GM18861 (cell line): Measurements from ENCODE around the gene ZFX.

Source experiments
- ATAC-seq: cut with Tn5 transposase; IDR thresholded peaks from one replicate; pipeline ENCODE4 v1.9.1; 2021; ENCODE audit not compliant: unreplicated experiment

ZFX gene

DNA sequence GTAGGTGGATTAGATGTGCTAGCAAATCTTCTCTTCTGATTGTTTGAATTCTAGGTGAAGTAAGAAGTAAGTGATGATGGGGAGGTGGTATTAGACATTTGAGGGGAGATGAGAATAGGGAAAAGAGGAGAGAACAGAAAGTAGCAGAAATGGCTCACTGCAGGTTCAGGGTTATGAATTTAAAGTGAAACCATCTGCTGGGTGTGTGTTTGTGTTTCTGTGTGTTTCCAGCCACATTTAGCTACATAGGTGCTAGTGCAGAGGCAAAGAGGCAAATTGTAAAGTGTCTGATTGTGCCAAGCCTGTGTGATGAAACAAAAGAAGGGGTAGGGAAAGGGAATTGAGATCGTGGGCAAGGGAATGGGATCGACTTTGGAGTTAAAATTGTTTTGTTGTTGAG is 50.6 kb downstream of the ZFX start:
- no peak for ATAC-seq

DNA sequence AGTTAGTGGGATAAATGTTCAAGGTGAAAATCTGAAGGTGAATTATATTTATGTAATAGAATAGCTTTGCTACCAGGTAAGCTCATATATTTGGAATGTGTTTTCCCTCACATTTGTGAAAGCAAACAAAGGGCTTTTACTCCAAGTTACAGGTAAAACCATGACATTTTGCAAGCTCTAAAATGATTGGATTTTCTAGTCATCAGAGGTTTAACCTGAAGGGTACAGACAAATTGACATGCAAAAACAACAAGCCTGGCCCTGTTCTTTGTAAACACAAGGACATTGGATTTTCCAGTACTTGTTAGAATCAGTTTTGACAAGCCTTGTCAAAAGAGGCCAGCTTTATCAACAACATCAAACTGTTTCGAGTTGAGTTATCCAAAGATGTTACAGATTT is 51.7 kb downstream of the ZFX start:
- no peak for ATAC-seq

DNA sequence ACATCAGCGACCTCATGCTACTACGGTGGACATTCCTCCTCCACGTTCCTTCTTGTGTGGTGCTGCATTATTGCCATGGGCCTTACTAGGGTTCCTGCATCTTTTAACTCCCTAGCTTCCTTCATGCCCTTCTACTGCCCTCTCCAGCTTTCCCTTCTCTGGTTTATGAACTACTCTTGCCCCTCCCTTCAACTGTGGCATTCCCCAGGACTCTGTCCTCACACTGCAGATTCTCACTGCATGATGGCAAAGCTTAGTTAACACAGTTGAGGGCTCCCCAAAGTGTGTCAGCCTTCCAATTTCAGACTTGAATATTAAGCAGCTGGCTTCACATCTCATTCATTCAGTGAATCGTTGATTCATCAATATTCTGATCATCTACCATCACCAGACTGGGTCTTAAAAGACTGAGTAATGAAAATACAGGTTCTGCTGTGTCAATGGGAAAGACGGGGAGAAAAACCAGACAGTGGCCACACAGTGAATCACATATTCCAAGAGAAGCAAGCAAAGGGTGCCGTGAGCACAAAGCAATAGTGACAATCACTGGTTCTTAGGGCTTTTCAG is 53.0 kb downstream of the ZFX start:
- no peak for ATAC-seq

DNA sequence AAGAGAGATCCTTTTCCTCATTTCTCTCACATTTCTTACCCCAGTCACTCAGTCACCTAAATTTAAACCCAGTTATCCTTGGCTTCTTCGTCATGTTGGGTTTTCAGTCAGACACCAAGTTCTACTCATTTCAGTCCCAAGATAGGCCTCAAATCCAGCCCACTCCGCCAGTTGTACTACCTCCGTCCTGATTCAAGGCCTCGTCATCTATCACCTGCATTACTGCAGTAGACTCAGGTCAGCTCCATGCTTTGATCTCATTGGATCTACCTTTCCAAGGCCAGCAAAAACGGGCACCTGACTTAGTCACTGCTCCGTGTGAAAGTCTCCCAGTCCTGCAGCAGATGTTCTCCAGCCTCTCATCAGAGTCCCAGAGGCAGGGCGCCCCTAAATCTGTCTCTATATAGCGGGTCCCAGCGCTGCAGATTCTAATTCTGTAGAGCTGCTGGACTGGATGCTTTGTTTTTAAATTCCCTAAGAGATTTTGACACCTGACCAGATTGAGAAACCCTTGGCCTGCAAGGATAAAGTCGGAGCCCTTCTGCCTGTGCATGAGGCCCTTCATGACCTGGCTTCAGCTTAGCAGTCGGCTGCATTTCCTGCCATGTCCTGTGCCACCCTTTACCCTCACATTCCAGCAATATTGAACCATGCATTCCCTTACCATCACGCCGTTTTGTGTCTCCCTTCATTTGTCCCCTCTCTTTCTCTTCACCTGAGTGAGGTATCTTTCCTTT is 53.7 kb downstream of the ZFX start:
- ATAC-seq, result no peak

DNA sequence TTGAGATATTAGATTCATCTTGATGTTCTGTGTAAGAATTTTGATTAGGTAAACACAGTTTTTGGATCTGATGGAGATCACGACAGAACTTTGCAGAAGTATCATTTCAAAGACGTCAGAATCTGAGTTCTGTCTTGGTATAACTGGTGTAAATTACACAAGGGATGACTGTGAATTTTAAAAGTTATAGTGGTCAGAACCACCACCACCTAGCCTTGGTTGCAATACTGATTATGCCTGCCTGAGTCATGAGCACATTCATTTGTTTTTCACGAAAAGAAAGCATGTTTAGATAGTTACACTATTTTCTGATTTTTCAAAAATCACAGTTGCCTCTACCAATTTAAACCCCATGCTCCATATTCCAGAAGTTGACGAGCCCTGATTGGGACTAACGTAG is 54.8 kb downstream of the ZFX start:
- no peak for ATAC-seq

DNA sequence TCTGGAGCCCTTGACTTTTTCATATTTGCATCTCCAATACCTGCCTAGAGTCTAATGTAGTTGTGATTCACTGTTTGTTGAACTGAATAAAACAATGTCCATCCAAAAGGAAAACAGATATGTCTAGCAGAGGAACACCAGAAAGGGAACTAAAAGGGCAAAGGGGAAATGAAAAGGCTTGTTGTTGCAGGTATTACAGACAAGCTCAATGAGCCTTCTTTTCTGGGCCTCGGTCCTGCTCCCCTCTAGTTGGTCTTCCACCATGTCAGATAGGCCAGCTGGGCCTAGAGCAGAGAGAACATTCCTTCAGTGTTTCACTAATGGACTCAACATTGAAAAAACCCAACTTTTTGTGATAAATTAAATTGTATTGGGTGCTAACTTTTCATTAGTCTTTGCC is 55.4 kb downstream of the ZFX start:
- ATAC-seq, result no peak

DNA sequence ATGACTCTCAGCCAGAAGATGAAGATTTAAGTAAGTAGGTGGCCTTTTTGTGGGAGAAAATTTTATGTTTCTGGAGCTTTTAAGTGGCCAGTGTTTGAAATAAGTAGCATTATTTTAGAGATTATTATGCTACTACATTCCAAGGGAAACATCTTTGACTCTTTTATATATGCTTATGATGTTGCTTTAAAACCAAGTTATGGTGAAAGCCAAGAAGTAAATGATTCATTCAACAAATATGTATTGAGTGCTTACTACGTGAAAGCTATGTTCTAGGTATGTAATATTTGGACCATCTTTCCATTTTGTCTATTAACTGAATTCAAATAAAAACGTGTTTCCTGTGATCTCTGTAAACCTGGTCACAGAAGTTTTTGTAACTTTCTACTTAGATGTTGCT is 58.3 kb downstream of the ZFX start:
- ATAC-seq, result no peak

DNA sequence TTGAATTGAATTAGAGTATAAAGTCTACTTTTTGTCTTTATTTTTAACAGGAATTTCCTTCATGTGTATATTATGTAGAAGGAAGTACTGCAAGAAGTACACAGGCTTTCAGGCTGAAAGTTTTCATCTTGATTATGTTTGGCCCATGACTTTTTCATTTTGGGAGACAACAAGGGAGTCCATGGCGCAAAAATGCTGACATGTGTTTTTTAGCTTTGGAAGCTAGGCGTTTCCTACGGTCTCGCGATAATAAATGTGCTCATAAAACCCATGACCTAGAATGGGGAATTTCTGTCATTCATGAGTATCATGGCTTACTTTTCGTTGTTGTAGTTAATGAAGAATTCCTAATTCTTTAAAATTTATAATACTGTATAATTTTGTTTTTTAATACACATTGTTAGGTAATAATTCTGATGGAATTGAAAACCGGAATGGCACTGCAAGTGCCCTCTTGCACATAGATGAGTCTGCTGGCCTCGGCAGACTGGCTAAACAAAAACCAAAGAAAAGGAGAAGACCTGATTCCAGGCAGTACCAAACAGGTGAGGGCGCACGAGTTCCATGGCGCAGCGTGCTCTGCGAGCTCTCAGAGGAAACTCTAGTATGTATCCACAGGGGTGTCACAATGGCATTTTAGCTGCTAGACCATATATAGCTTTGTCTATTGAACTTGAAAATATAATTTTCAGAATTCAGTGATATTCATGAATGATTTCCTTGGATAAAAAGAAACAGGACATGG is 59.1 kb downstream of the ZFX start:
- ATAC-seq, result no peak

DNA sequence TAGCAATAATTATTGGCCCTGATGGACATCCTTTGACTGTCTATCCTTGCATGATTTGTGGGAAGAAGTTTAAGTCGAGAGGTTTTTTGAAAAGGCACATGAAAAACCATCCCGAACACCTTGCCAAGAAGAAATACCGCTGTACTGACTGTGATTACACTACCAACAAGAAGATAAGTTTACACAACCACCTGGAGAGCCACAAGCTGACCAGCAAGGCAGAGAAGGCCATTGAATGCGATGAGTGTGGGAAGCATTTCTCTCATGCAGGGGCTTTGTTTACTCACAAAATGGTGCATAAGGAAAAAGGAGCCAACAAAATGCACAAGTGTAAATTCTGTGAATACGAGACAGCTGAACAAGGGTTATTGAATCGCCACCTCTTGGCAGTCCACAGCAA is 60.7 kb downstream of the ZFX start:
- ATAC-seq, result no peak

DNA sequence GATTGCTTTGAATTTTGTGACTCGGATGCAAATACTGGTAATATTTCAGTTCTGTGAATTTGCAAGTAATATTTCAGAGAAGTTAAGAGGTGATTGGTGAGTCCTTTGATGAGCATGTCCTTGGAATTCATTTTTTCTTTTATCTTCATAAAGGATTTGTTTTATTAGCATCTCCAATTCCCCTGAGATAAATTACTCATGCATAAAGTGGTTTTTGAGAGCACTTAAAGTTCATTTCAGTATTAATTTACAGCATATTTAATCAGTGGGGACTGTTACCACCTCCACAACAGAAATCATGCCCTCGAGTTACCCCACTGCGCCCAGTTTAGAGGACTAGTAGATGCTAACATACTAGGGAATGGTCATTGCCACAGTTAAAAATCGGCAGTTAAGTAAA is 65.0 kb downstream of the ZFX start:
- no peak for ATAC-seq

DNA sequence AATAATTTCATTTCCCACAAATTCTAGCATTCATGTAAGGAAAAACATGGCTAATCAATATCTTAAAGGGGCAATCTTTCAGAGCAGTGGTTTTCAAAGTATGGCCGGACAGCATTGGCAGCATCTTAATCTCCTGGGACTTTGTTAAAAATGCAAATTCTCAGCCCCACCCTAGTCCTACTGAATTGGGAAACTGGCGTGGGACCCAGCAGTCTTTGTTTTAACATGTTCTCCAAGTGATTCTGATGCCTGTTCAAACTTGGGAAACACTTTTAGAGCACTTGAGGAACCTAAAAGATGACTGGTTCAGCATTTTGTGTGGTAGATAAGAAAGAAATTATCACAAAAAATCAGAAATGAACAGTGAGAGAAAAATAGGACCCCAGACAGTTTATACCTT is 65.7 kb downstream of the ZFX start:
- ATAC-seq, result no peak

DNA sequence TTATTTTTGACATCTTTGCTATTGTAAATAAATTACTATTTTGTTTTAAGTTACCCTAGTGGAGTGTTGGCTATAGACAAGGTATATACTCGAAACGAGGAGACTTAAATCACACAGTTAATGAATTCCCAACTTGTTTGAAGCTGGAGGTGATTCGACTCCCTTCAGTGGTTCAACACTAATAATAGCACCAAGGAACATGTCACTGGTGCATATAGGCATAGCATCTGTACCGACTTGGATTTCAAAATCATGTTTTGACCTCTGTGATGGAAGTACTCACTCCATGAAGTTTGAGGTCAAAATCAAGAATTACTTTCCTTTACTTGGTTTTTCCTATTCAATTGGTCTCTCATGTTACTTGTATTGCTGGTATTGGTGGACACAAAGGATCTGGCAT is 66.5 kb downstream of the ZFX start:
- no peak for ATAC-seq

DNA sequence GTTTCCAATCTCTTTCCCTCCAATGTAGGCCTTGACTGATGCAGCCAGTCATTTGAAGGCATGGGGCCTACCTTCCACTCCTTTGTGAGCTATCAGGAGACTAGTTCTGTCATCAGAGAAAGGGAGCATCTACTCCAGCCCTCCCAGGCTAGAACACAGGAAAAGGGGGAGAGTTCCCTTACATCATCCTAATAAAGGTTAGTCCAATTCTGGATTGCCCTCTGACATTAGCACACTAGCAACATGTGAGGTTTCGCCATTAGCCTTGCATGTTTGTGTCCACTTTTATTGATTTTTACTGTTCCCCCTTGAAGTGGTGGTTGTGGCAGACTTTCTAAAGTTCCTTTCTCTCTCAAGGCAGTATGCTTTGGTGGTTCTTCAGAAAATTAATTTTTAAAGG is 67.3 kb downstream of the ZFX start:
- no peak for ATAC-seq

DNA sequence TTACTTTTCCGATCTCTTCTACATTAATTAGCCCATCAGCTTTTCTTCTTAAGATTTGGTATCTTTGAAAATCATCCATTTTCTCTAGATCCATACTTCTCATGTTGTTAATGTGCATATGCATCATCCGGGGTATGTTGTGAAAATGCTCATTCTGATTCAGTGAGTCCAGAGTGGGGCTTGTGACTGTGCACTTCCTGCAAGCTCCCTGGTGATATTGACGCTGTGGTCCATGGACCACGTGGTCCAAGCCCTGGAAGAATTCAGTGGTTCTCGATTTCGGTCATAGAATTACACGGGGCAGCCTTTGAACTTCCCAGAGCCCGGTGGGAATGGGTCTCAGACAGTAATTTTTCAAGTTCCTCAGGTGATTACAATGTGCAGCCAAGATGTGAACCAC is 69.8 kb downstream of the ZFX start:
- ATAC-seq, result no peak

DNA sequence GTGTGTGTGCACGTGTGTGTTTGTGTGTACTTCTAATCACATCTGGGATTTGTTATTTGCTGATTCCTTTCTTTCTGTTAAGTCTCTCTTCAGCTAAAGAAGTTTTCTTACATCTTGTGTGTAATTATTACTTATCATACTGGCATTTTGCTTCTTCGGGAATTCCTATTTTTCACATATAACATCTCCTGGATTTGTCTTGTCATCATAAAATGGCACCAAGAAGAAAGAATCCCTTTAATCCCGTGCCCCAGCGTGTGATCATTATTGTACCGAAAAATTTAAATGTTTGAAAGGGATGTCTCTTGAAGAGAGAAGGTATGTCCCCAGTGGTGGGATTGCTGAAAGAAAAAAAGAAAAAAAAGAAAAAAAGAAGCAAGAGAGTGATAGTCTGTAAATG is 72.3 kb downstream of the ZFX start:
- no peak for ATAC-seq

DNA sequence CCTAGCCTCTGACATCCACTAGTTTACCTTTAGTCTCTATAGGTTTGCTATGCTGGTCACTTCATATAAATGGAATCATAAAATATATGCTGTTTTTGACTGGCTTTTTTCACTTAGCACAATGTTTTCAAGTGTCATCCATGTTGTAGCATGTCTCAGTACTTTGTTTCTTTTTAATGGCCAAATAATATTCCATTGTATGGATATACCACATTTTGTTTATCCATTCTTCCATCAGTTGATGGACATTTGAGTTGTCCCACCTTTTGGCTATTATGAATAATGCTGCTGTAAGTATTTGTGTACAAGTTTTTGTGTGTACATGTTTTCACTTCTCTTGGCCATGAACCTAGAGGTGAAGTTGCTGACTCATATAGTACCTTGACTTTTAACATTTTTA is 75.7 kb downstream of the ZFX start:
- ATAC-seq, result no peak

DNA sequence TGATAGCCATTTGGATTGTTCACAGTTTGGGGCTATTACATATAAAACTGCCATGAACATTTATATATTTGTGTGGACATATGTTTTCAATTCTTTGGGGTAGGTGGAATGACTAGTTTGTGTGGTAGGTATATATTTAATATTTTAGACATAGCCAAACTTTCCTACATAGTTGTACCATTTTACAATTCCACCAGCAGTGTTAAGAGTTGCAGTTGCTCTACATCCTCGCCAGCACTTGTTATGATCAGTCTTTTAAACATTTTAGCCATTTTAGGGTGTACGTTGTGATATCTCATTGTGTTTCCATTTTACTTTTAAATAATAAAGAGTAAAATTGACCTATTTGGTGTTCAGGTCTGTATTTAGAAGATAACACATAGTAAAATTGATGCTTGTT is 76.6 kb downstream of the ZFX start:
- ATAC-seq, result no peak

DNA sequence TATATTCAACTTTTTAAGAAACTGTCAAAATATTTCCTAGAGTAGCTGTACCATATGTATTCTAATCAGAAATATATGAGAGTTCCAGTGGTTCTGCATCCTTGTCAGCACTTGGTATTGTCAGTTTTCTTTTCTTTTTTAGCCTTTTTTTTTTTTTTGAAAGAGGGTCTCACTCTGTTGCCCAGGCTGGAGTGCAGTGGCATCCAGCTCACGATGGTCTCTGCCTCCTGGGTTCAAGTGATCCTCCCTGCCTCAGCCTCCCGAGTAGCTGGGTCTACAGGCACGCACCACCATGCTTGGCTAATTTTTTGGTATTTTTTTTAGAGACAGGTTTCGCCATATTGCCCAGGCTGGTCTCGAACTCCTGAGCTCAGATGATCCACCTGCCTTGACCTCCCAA is 79.1 kb downstream of the ZFX start:
- ATAC-seq, result no peak

DNA sequence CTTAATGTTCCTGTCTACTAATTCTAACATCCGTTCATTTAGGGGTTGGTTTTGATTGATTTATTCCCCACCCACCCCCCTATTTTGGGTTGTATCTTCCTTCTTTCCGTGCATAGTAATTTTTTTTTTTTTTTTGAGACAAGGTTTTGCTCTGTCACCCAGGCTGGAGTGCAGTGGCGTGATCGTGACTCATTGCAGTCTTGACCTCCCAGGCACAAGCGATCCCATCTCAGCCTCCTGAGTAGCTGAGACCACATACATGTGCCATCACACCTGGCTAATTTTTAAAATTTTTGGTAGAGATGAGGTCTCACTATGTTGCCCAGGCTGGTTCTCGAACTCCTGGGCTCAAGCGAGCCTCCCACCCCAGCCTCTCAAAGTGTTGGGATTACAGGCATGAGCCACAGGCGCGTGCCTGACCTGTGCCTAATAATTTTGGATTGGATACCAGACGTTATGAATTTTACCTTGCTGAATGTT is 79.9 kb downstream of the ZFX start:
- no peak for ATAC-seq

DNA sequence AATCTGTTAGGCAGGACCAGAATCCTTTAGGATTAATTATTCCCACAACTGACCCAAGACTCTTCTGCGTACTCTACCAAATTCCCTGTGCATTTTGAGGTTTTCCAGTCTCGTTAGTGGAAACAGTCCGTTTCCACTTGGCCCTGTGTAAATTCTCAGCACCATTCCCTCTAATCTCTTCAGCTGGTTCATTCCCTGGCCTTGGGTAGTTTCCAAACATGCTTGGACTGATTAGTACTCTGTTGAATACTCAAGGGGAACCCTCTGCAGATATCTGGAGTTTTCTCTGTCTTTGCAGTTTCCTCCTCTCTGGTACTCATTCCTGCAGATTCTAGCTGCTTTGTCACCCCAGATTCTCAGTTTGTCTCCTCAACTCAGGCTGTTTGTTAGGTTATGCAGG is 80.4 kb downstream of the ZFX start:
- no peak for ATAC-seq

DNA sequence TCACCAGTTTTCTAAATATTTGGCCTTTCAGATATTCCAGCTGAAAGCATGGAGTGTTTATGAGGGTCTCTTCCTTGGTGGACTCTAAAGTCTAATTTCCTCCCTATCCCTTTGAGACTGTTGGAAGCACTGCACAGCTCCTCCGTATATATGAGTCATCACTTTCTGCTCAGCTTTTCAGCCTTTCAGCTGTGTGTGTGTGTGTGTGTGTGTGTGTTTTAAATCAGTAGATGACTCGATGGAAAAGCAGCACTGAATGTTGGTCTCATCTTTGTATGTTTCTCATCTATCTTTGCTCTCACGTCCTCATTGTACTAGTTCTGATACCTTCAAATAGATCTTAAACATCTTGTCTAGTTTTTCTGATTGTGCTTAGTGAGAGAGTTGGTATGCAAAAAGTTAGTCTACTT is 81.6 kb downstream of the ZFX start:
- no peak for ATAC-seq

DNA sequence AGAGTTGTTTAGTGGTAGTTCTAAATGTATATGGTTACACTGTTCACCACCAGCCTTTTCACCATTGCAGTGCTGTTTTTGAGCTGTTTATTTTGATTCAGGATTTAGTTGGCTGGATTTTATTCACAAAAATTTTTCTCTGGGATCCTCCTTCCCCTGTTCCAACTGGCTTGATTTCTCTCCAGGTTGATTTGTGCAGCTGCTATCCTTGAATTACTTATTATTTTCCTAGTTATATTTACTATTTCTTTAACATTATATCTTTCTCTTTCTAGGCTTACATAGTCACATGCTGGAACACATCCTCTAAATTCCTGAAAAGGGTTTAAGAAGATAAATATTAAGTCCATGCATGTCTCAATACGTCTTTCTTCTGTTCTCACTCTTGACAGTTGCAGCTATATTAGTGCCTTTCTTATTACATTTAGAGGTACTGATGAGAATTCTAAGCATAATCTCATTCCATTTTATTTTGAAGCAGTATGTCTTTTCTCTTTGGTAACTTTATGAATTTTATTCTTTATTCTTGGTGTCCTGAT is 82.2 kb downstream of the ZFX start:
- ATAC-seq, result no peak
